SK-N-SH (cell line): ENCODE results near the gene PTPRG. TPM values are rescaled to one million over a fixed set of nuclear protein-coding genes. Genes with fewer than 3 reads are reported as not detected.

Experiments
- CTCF ChIA-PET: fragments of 300-600, 350-600 bp; formaldehyde crosslinking; extraction: SDS; loops from one replicate; lab custom pipeline; 2021; lab: Yijun Ruan, JAX
- POLR2A ChIA-PET: fragments of 350-600 bp; sonication (Branson Sonifier 250); formaldehyde crosslinking; extraction: SDS; loops from one replicate; lab custom pipeline; 2020; ENCODE audit warnings: antibody characterized with exemption, inconsistent platforms; lab: Yijun Ruan, JAX
- DNase-seq: peaks from one replicate; pipeline ENCODE4 v3.0.0; 2012
- H2AFZ ChIP-seq: fragments of 200-600 bp; sonication (generic); 2 replicates; pipeline ENCODE4 v1.8.1; 2016; ENCODE audit warnings: antibody characterized with exemption, mild to moderate bottlenecking, low read depth
- H3F3A ChIP-seq: fragments of 200-600 bp; sonication (generic); replicated peaks from 2 replicates; pipeline ENCODE3; 2016; ENCODE audit warnings: antibody characterized with exemption, mild to moderate bottlenecking; ENCODE audit not compliant: insufficient read depth
- H3K27ac ChIP-seq, 2 experiments: fragments of 200-500 bp in 1 of 2; fragments of 200-600 bp in 1 of 2; sonication (Bioruptor generic) in 1 of 2; sonication (generic), shearing (Covaris generic) in 1 of 2; 2 replicates each; pipeline versions ENCODE4 v1.5.1 to v1.6.1; 2014 to 2016; ENCODE audit warnings: low read depth in 2 of 2, inconsistent platforms in 1 of 2, low read length in 1 of 2, mild to moderate bottlenecking in 1 of 2, mixed read lengths in 1 of 2
- H3K27me3 ChIP-seq: fragments of 200-600 bp; sonication (generic), shearing (Covaris generic); 2 replicates; pipeline ENCODE4 v1.6.1; 2016; ENCODE audit warnings: mixed run types; ENCODE audit not compliant: insufficient read depth
- H3K36me3 ChIP-seq, 2 experiments: fragments of 200-500 bp in 1 of 2; fragments of 200-600 bp in 1 of 2; sonication (Bioruptor generic) in 1 of 2; sonication (generic) in 1 of 2; replicated peaks in 1 of 2; 2 replicates each; pipeline versions ENCODE3 to v1.5.1; 2014 to 2016; ENCODE audit warnings: low read length in 1 of 2, mild to moderate bottlenecking in 1 of 2; ENCODE audit not compliant: insufficient read depth in 2 of 2, control insufficient read depth in 1 of 2
- H3K4me1 ChIP-seq, 2 experiments: fragments of 200-500 bp in 1 of 2; fragments of 200-600 bp in 1 of 2; sonication (Bioruptor generic) in 1 of 2; sonication (generic), shearing (Covaris generic) in 1 of 2; 2 replicates each; pipeline versions ENCODE4 v1.5.1 to v1.6.1; 2014 to 2016; ENCODE audit warnings: low read depth in 1 of 2, low read length in 1 of 2, mixed run types in 1 of 2; ENCODE audit not compliant: insufficient read depth in 2 of 2, control insufficient read depth in 1 of 2
- H3K4me2 ChIP-seq: fragments of 200-600 bp; sonication (generic), shearing (Covaris generic); 2 replicates; pipeline ENCODE4 v1.6.1; 2017; ENCODE audit warnings: mixed run types
- H3K4me3 ChIP-seq, 2 experiments: fragments of 200-500 bp in 1 of 2; fragments of 200-600 bp in 1 of 2; sonication (Bioruptor generic) in 1 of 2; sonication (generic), shearing (Covaris generic) in 1 of 2; 2 replicates each; pipeline versions ENCODE4 v1.5.1 to v1.8.1; 2014 to 2016; ENCODE audit warnings: low read depth in 2 of 2, inconsistent platforms in 1 of 2, low read length in 1 of 2, mild to moderate bottlenecking in 1 of 2, mixed read lengths in 1 of 2, moderate library complexity in 1 of 2
- H3K79me2 ChIP-seq: fragments of 200-600 bp; sonication (generic); 2 replicates; pipeline ENCODE4 v1.8.1; 2017; ENCODE audit warnings: mild to moderate bottlenecking; ENCODE audit not compliant: insufficient read depth
- H3K9ac ChIP-seq: fragments of 200-600 bp; sonication (generic); 2 replicates; pipeline ENCODE4 v1.6.1; 2017; ENCODE audit warnings: mixed run types
- H3K9me2 ChIP-seq: fragments of 200-600 bp; sonication (generic); 2 replicates; pipeline ENCODE4 v1.6.1; 2017; ENCODE audit warnings: mixed run types
- H3K9me3 ChIP-seq: fragments of 200-600 bp; sonication (generic); 2 replicates; pipeline ENCODE4 v1.6.1; 2017; ENCODE audit warnings: mixed run types, mild to moderate bottlenecking, moderate library complexity
- H4K20me1 ChIP-seq: fragments of 200-600 bp; sonication (generic); 2 replicates; pipeline ENCODE4 v1.6.1; 2017; ENCODE audit warnings: mild to moderate bottlenecking, mixed run types; ENCODE audit not compliant: insufficient read depth
- ELF1 ChIP-seq: IDR thresholded peaks from 2 replicates; pipeline ENCODE4 v1.4.0; 2012
- EZH2phosphoT487 ChIP-seq: fragments of 200-600 bp; sonication (generic); IDR thresholded peaks from 2 replicates; pipeline ENCODE4 v1.6.1; 2017; ENCODE audit warnings: low read depth, mixed run types, mild to moderate bottlenecking, antibody characterized with exemption, moderate library complexity, borderline replicate concordance
- FOSL2 ChIP-seq: IDR thresholded peaks from 2 replicates; pipeline ENCODE4 v1.4.0; 2012; ENCODE audit warnings: low read depth, mild to moderate bottlenecking, moderate library complexity, borderline replicate concordance
- FOXJ3 ChIP-seq: sonication (generic); formaldehyde crosslinking; IDR thresholded peaks from 2 replicates; pipeline ENCODE4 v1.5.1; 2020; ENCODE audit warnings: mild to moderate bottlenecking, missing genetic modification reagents
- GATA2 ChIP-seq: sonication (generic); formaldehyde crosslinking; IDR thresholded peaks from 2 replicates; pipeline ENCODE4 v1.5.0; 2020; ENCODE audit warnings: mild to moderate bottlenecking, missing genetic modification reagents
- MEF2A ChIP-seq: IDR thresholded peaks from 2 replicates; pipeline ENCODE4 v1.4.0; 2012; ENCODE audit warnings: low read depth, borderline replicate concordance
- NFIC ChIP-seq: IDR thresholded peaks from 2 replicates; pipeline ENCODE4 v1.4.0; 2012; ENCODE audit warnings: borderline replicate concordance
- NRF1 ChIP-seq: IDR thresholded peaks from 2 replicates; pipeline ENCODE4 v1.6.1; 2012; ENCODE audit warnings: low read depth, mild to moderate bottlenecking, low read length
- POLR2AphosphoS5 ChIP-seq: IDR thresholded peaks from 2 replicates; pipeline ENCODE4 v1.6.1; 2012; ENCODE audit warnings: low read depth, low read length
- RAD21 ChIP-seq: IDR thresholded peaks from 2 replicates; pipeline ENCODE4 v1.6.1; 2012; ENCODE audit warnings: mild to moderate bottlenecking, low read length
- RCOR1 ChIP-seq: fragments of 150-350 bp; IDR thresholded peaks from 2 replicates; pipeline ENCODE4 v1.6.1; 2017; ENCODE audit warnings: antibody characterized with exemption, low read length
- RFX5 ChIP-seq: IDR thresholded peaks from 2 replicates; pipeline ENCODE4 v1.6.1; 2012; ENCODE audit warnings: mild to moderate bottlenecking, improper control_type of control experiment, low read length
- SIN3A ChIP-seq: IDR thresholded peaks from 2 replicates; pipeline ENCODE4 v1.6.1; 2012; ENCODE audit warnings: low read depth, mild to moderate bottlenecking, low read length, moderate library complexity, borderline replicate concordance
- TAF1 ChIP-seq: IDR thresholded peaks from 2 replicates; pipeline ENCODE4 v1.6.1; 2012; ENCODE audit warnings: low read depth, mild to moderate bottlenecking, low read length, moderate library complexity, borderline replicate concordance
- TCF12 ChIP-seq: IDR thresholded peaks from 2 replicates; pipeline ENCODE4 v1.4.0; 2012
- YY1 ChIP-seq: IDR thresholded peaks from 2 replicates; pipeline ENCODE4 v1.4.0; 2012; ENCODE audit warnings: low read depth, mild to moderate bottlenecking
- WGBS: methylation state at CpG from one replicate; pipeline ENCODE4 v1.1.6; 2017; ENCODE audit warnings: low lambda C conversion rate; 5-methylcytosine and 5-hydroxymethylcytosine counted together
- polyA plus RNA-seq, 3 experiments: library from polyadenylated mRNA; depleted of rRNA; stranded (reverse); fragments of >200 nt; gene quantifications; 2 replicates each; pipeline ENCODE4 v1.2.3, GENCODE V29; 2012
- TF ChIP-seq, protein P1 (sequence below): IDR thresholded peaks from 2 replicates; pipeline ENCODE4 v1.4.0; 2012; ENCODE audit warnings: low read depth, borderline replicate concordance
- TF ChIP-seq, protein P2 (sequence below): fragments of 200-600 bp; sonication (generic); IDR thresholded peaks from 2 replicates; pipeline ENCODE4 v1.6.1; 2017; ENCODE audit warnings: antibody characterized with exemption, mild to moderate bottlenecking, moderate library complexity
- TF ChIP-seq, protein P3 (sequence below): IDR thresholded peaks from 2 replicates; pipeline ENCODE4 v1.4.0; 2012; ENCODE audit warnings: low read depth, borderline replicate concordance
- TF ChIP-seq, protein P4 (sequence below): fragments of 150-350 bp; IDR thresholded peaks from 2 replicates; pipeline ENCODE4 v1.6.1; 2017; ENCODE audit warnings: antibody characterized with exemption, low read length, low read depth, borderline replicate concordance

PTPRG gene
- polyA plus RNA-seq, 1 of the 3 experiments (the other 2 are of a cell fraction): 14.1 TPM

DNA sequence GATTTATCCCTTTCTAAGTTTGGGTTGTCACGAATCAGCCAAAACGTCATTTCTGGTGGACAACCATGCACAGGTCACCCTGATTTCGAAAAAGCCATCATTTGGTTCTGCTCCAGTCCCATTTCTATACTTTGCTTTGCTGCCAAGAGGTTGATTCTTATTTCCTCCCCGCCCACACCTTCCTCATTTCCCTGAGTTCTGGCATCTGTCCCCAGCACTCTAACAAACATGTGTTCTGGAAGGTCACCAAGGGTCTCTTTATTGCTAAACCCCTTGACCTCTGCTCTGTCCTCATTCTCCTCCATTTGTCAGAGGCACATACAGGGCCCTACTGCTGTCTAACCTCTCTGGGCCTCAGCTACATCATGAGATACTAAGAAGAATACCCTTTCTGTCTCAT lies 36.4 kb upstream of the PTPRG start:
- no peak overlapping the region for H3K9ac ChIP-seq
- TF ChIP-seq YY1 (no peak), RAD21 (no peak), SIN3A (no peak), GATA2 (CRISPR knock-in tag) (no peak), MEF2A (no peak), FOSL2 (no peak), RFX5 (no peak), POLR2AphosphoS5 (no peak), EZH2phosphoT487 (no peak), TAF1 (no peak)
- TF ChIP-seq, protein P1, sequence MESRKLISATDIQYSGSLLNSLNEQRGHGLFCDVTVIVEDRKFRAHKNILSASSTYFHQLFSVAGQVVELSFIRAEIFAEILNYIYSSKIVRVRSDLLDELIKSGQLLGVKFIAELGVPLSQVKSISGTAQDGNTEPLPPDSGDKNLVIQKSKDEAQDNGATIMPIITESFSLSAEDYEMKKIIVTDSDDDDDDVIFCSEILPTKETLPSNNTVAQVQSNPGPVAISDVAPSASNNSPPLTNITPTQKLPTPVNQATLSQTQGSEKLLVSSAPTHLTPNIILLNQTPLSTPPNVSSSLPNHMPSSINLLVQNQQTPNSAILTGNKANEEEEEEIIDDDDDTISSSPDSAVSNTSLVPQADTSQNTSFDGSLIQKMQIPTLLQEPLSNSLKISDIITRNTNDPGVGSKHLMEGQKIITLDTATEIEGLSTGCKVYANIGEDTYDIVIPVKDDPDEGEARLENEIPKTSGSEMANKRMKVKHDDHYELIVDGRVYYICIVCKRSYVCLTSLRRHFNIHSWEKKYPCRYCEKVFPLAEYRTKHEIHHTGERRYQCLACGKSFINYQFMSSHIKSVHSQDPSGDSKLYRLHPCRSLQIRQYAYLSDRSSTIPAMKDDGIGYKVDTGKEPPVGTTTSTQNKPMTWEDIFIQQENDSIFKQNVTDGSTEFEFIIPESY: no peak
- no peak for DNase-seq
- no peak overlapping the region for H3K4me3 ChIP-seq
- H3F3A ChIP-seq: no peaks in the 10 kb centered on the region
- POLR2A ChIA-PET: no interaction called here
- CTCF ChIA-PET: no interaction called here
- no peak overlapping the region for H3K27ac ChIP-seq
- no peak overlapping the region for H2AFZ ChIP-seq
- 56% methylated on average over 4 of the region's 4 CpGs for WGBS
- H3K9me2 ChIP-seq: no peaks in the 10 kb centered on the region
- H3K27me3 ChIP-seq: no peaks in the 10 kb centered on the region
- H3K4me2 ChIP-seq: no peak overlapping the region
- H3K4me1 ChIP-seq: no peaks in the 10 kb centered on the region
- no peaks in the 10 kb centered on the region for H4K20me1 ChIP-seq
- H3K9me3 ChIP-seq: no peaks in the 10 kb centered on the region
- no peaks in the 10 kb centered on the region for H3K79me2 ChIP-seq
- H3K36me3 ChIP-seq: no peaks in the 10 kb centered on the region

DNA sequence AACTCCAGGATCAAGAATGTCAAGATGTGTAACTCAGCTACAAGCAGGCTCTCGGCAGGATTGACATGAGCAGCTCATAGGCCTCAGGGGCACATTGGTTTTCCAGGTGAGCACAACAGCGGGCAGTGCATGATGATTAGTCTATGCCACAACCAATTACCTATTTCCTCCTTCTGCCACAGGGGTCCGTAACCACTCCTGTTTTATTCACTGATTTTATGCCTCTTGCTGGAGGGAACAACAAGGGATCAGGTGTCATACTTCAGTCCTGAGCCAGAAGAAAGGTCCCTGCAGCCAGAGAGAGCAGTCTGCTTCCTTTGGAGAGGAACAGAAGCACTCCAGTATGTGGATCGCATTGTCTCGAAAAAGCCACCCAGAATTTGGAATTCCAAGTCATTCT lies 35.1 kb upstream of the PTPRG start:
- no peak overlapping the region for H3K4me2 ChIP-seq
- H3K79me2 ChIP-seq: no peaks in the 10 kb centered on the region
- H3K27me3 ChIP-seq: no peaks in the 10 kb centered on the region
- no peaks in the 10 kb centered on the region for H3K36me3 ChIP-seq
- no peak overlapping the region for H3K4me3 ChIP-seq
- H3K9me2 ChIP-seq: no peaks in the 10 kb centered on the region
- H4K20me1 ChIP-seq: no peaks in the 10 kb centered on the region
- TF ChIP-seq ELF1: no peak
- POLR2A ChIA-PET: no interaction called here
- H3K27ac ChIP-seq: no peak overlapping the region
- H2AFZ ChIP-seq: no peak overlapping the region
- CTCF ChIA-PET: no interaction called here
- no peaks in the 10 kb centered on the region for H3F3A ChIP-seq
- no peak overlapping the region for H3K9ac ChIP-seq
- H3K9me3 ChIP-seq: no peaks in the 10 kb centered on the region
- 67% methylated on average over 4 of the region's 5 CpGs for WGBS
- H3K4me1 ChIP-seq: no peaks in the 10 kb centered on the region
- DNase-seq: no peak

DNA sequence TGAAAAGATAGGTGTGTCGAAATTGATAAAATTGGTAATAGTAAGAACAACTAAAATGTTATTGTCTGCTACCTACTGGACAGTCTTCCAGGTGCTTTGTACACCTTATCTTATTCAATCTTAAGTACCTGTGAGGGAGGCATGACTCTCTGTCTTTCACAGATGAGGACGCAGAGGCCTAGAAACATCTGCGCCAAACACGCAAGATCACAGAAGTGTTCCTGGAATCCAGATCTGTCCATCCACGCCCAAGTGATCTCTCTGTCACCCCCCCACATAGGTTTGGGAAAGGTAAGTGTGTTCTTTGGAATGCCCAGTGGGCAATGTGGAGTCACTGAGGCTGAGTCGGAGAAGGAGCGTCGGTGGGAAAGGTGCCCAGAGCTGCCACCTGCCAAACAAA lies 34.4 kb upstream of the PTPRG start:
- WGBS: 85% methylated on average over 8 of the region's 8 CpGs
- Histone ChIP-seq H3K9me3 (no peaks in the 10 kb centered on the region), H3K27me3 (no peaks in the 10 kb centered on the region), H2AFZ (no peak overlapping the region), H3K27ac (no peak overlapping the region), H3K4me2 (no peak overlapping the region), H3K9ac (no peak overlapping the region), H3K36me3 (no peaks in the 10 kb centered on the region), H3K79me2 (no peaks in the 10 kb centered on the region), H4K20me1 (no peaks in the 10 kb centered on the region), H3K4me1 (no peaks in the 10 kb centered on the region), H3K4me3 (no peak overlapping the region), H3F3A (no peaks in the 10 kb centered on the region), H3K9me2 (no peaks in the 10 kb centered on the region)
- ChIA-PET CTCF (no interaction called here), POLR2A (no interaction called here)
- DNase-seq: no peak
- TF ChIP-seq NFIC: no peak
- TF ChIP-seq, protein P2, sequence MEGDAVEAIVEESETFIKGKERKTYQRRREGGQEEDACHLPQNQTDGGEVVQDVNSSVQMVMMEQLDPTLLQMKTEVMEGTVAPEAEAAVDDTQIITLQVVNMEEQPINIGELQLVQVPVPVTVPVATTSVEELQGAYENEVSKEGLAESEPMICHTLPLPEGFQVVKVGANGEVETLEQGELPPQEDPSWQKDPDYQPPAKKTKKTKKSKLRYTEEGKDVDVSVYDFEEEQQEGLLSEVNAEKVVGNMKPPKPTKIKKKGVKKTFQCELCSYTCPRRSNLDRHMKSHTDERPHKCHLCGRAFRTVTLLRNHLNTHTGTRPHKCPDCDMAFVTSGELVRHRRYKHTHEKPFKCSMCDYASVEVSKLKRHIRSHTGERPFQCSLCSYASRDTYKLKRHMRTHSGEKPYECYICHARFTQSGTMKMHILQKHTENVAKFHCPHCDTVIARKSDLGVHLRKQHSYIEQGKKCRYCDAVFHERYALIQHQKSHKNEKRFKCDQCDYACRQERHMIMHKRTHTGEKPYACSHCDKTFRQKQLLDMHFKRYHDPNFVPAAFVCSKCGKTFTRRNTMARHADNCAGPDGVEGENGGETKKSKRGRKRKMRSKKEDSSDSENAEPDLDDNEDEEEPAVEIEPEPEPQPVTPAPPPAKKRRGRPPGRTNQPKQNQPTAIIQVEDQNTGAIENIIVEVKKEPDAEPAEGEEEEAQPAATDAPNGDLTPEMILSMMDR: no peak
- TF ChIP-seq, protein P3, sequence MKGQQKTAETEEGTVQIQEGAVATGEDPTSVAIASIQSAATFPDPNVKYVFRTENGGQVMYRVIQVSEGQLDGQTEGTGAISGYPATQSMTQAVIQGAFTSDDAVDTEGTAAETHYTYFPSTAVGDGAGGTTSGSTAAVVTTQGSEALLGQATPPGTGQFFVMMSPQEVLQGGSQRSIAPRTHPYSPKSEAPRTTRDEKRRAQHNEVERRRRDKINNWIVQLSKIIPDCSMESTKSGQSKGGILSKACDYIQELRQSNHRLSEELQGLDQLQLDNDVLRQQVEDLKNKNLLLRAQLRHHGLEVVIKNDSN: no peak
- TF ChIP-seq RCOR1: no peak
- no peak for TF ChIP-seq TCF12
- no peak for TF ChIP-seq RFX5
- no peak for TF ChIP-seq NRF1
- TF ChIP-seq SIN3A: no peak
- TF ChIP-seq, protein P4, sequence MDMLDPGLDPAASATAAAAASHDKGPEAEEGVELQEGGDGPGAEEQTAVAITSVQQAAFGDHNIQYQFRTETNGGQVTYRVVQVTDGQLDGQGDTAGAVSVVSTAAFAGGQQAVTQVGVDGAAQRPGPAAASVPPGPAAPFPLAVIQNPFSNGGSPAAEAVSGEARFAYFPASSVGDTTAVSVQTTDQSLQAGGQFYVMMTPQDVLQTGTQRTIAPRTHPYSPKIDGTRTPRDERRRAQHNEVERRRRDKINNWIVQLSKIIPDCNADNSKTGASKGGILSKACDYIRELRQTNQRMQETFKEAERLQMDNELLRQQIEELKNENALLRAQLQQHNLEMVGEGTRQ: no peak
- no peak for TF ChIP-seq FOXJ3 (CRISPR knock-in tag)
